Left lung (tissue), 10 donors: ENCODE measurements around the gene JMJD1C. TPM values are rescaled to one million over a fixed set of nuclear protein-coding genes. Genes with fewer than 3 reads are reported as not detected.
"Not testable (repeated sequence)": the region's sequence is repeated elsewhere in the genome, so short reads cannot be mapped to it uniquely, and the experiment has no call there.

Experiments used
- ATAC-seq: fragments of 200-7000 bp; cut with Tn5 transposase; one replicate; pipeline ENCODE4 v1.9.1; 2020; ENCODE audit warnings: moderate library complexity
- DNase-seq, 4 donors: peaks; one replicate each; pipeline ENCODE4 v3.0.0-alpha.2; 2013 to 2020
- H3K27ac ChIP-seq, 2 donors: fragments of 200-600 bp; sonication (generic) in 1 of 2; one replicate each; pipeline versions ENCODE4 v1.5.0 to v1.8.0; 2020 to 2021
- H3K27me3 ChIP-seq, 2 donors: fragments of 200-600 bp; sonication (generic) in 1 of 2; one replicate each; pipeline versions ENCODE4 v1.5.0 to v1.8.0; 2020 to 2021
- H3K36me3 ChIP-seq, 2 donors: fragments of 200-600 bp; sonication (generic) in 1 of 2; one replicate each; pipeline versions ENCODE4 v1.5.0 to v1.8.0; 2020 to 2021
- H3K4me1 ChIP-seq, 2 donors: fragments of 200-600 bp; one replicate each; pipeline ENCODE4 v1.8.0; 2021
- H3K4me3 ChIP-seq, 2 donors: fragments of 200-600 bp; sonication (generic) in 1 of 2; one replicate each; pipeline versions ENCODE4 v1.5.0 to v1.8.0; 2020 to 2021; ENCODE audit warnings: mild to moderate bottlenecking in 1 of 2
- H3K9me3 ChIP-seq, 2 donors: fragments of 200-600 bp; sonication (generic) in 1 of 2; one replicate each; pipeline versions ENCODE4 v1.5.0 to v1.8.0; 2020 to 2021
- CTCF ChIP-seq, 2 donors: fragments of 200-600 bp; sonication (generic) in 1 of 2; IDR thresholded peaks; one replicate each; pipeline versions ENCODE4 v1.5.0 to v1.8.0; 2021; ENCODE audit warnings: antibody characterized with exemption in 2 of 2
- intact Hi-C, 2 donors: fragments of 100-400 bp; cut with DNase I; formaldehyde crosslinking; loops; one replicate each; pipeline versions ENCODE4 v1.11.2 to v1.14.2; 2022
- polyA plus RNA-seq, 6 donors: library from polyadenylated mRNA; unstranded; fragments of 120-200 nt; gene quantifications; one replicate each; pipeline ENCODE4 v1.2.1, GENCODE V29; 2013; ENCODE audit not compliant: insufficient read length in 6 of 6
- total RNA-seq, 2 donors: library from RNA; stranded (reverse); fragmentation: NEBNext Ultra II Directional; extraction: Animal tissue kit (Norgen Biotek cat#: 25700); gene quantifications; one replicate each; pipeline ENCODE4 v1.2.1, GENCODE V29; 2021
- donor health status: DM: no; HTN: yes; CAD: no.
- donor health status: DM: no; HTN: no; CAD: no.

The JMJD1C gene
- total and polyA plus RNA-seq, 8 donors = 68.0 to 130 (median 98.6) TPM

- no peaks in the 10 kb centered on the region for H3K27me3 ChIP-seq
- no peak overlapping the region for H3K27ac ChIP-seq
- no peaks in the 10 kb centered on the region for H3K4me1 ChIP-seq
- no peak for TF ChIP-seq CTCF (IDR thresholded peaks at IDR 0.05)
- intact Hi-C loops = no loop called here
- H3K36me3 ChIP-seq = no peaks in the 10 kb centered on the region
- DNase-seq (no peak), ATAC-seq (no peak)
- H3K9me3 ChIP-seq = no peaks in the 10 kb centered on the region
- no peak overlapping the region for H3K4me3 ChIP-seq
These were observed 161.6 kb downstream of the JMJD1C start for GRCh38 chr10:63304146-63304545.

- no peaks in the 10 kb centered on the region for H3K4me1 ChIP-seq
- no peak for TF ChIP-seq CTCF (IDR thresholded peaks at IDR 0.05)
- DNase-seq (no peak), ATAC-seq (no peak)
- no peaks in the 10 kb centered on the region for H3K36me3 ChIP-seq
- no peak overlapping the region for H3K27ac ChIP-seq
- H3K27me3 ChIP-seq = no peaks in the 10 kb centered on the region
- no peaks in the 10 kb centered on the region for H3K9me3 ChIP-seq
- intact Hi-C loops = no loop called here
- no peak overlapping the region for H3K4me3 ChIP-seq
These were observed 165.0 kb downstream of the JMJD1C start for GRCh38 chr10:63300801-63301200.

GRCh38 chr10:63297941-63298340, 167.8 kb downstream of the JMJD1C start:
- no peak for DNase-seq
- Histone ChIP-seq H3K4me1 (peaks cover 0 to 8% of the 10 kb centered on the region in 2 donors), H3K4me3 (no peak overlapping the region), H3K9me3 (no peaks in the 10 kb centered on the region), H3K27ac (no peak overlapping the region), H3K27me3 (no peaks in the 10 kb centered on the region), H3K36me3 (no peaks in the 10 kb centered on the region)
- intact Hi-C loops = no loop called here
- no peak for TF ChIP-seq CTCF (IDR thresholded peaks at IDR 0.05)
- ATAC-seq = no peak

GRCh38 chr10:63294781-63295180, 171.0 kb downstream of the JMJD1C start:
- H3K36me3 ChIP-seq = no peaks in the 10 kb centered on the region
- no peak for TF ChIP-seq CTCF (IDR thresholded peaks at IDR 0.05)
- ATAC-seq (no peak), DNase-seq (no peak)
- H3K4me1 ChIP-seq = peaks cover 0 to 8% of the 10 kb centered on the region in 2 donors
- H3K4me3 ChIP-seq = no peak overlapping the region
- H3K9me3 ChIP-seq = no peaks in the 10 kb centered on the region
- intact Hi-C loops = no loop called here
- no peaks in the 10 kb centered on the region for H3K27me3 ChIP-seq
- no peak overlapping the region for H3K27ac ChIP-seq

GRCh38 chr10:63292847-63293246, 172.9 kb downstream of the JMJD1C start:
- H3K9me3 ChIP-seq, H3K4me1 ChIP-seq, H3K27ac ChIP-seq, intact Hi-C loops, H3K36me3 ChIP-seq, ATAC-seq, H3K27me3 ChIP-seq, H3K4me3 ChIP-seq, DNase-seq: not testable (repeated sequence)

- Histone ChIP-seq H3K4me3 (no peak overlapping the region), H3K27me3 (no peaks in the 10 kb centered on the region), H3K9me3 (no peaks in the 10 kb centered on the region), H3K36me3 (no peaks in the 10 kb centered on the region), H3K27ac (no peak overlapping the region), H3K4me1 (no peaks in the 10 kb centered on the region)
- ATAC-seq (no peak), DNase-seq (no peak)
- no peak for TF ChIP-seq CTCF (IDR thresholded peaks at IDR 0.05)
- intact Hi-C loops = no loop called here
These were observed 177.6 kb downstream of the JMJD1C start for GRCh38 chr10:63288170-63288569.
